Panc1 (cell line): ENCODE measurements around the gene MCM8. TPM values are rescaled to one million over a fixed set of nuclear protein-coding genes. Genes with fewer than 3 reads are reported as not detected.

Experiments used
- ATAC-seq: fragments of 200-7000 bp; cut with Tn5 transposase; 2 replicates; pipeline ENCODE4 v1.9.1; 2020; ENCODE audit warnings: mild to moderate bottlenecking, moderate library complexity
- BruUV-seq: library from RNA; stranded (reverse); fragments of 400-500 nt; replicated peaks from 2 replicates; lab custom pipeline; 2021; lab: Mats Ljungman, UMichigan
- CTCF ChIA-PET: fragments of 300-600 bp; sonication (Branson Sonifier 250); formaldehyde crosslinking; loops from one replicate; lab custom pipeline; 2022; ENCODE audit warnings: antibody characterized with exemption; lab: Charles Lee
- POLR2A ChIA-PET: fragments of 300-600 bp; sonication (Branson Sonifier 250); formaldehyde crosslinking; loops from one replicate; lab custom pipeline; 2022; ENCODE audit warnings: antibody characterized with exemption; lab: Charles Lee
- DNase-seq: peaks from one replicate; pipeline ENCODE4 v3.0.0-alpha.2; 2010; ENCODE audit warnings: low read depth, low spot score
- H3K27ac ChIP-seq: 2 replicates; pipeline ENCODE4 v1.5.1; 2011; ENCODE audit warnings: mild to moderate bottlenecking, low read length, inconsistent platforms
- H3K27me3 ChIP-seq: fragments of 200-500 bp; sonication (Bioruptor generic); 2 replicates; pipeline ENCODE4 v1.6.0; 2014; ENCODE audit warnings: low read length, inconsistent platforms; ENCODE audit not compliant: control insufficient read depth, insufficient read depth
- H3K36me3 ChIP-seq: fragments of 200-500 bp; sonication (Bioruptor generic); 2 replicates; pipeline ENCODE4 v1.5.1; 2014; ENCODE audit warnings: inconsistent platforms, mild to moderate bottlenecking, low read length, moderate library complexity; ENCODE audit not compliant: control insufficient read depth, insufficient read depth
- H3K4me1 ChIP-seq: 2 replicates; pipeline ENCODE4 v1.5.1; 2011; ENCODE audit warnings: inconsistent platforms, mild to moderate bottlenecking, low read length, moderate library complexity; ENCODE audit not compliant: control insufficient read depth, insufficient read depth
- H3K4me3 ChIP-seq, 2 experiments: 2 replicates each; pipeline ENCODE4 v1.5.1; 2011 to 2012; ENCODE audit warnings: low read depth in 2 of 2, low read length in 2 of 2, mild to moderate bottlenecking in 2 of 2, inconsistent platforms in 1 of 2, moderate library complexity in 1 of 2
- H3K9me3 ChIP-seq: fragments of 200-500 bp; sonication (Bioruptor generic); 2 replicates; pipeline ENCODE4 v1.5.1; 2014; ENCODE audit warnings: low read depth, mild to moderate bottlenecking, inconsistent platforms, low read length, moderate library complexity; ENCODE audit not compliant: control insufficient read depth, insufficient read depth
- CTCF ChIP-seq: fragments of 450-650 bp; IDR thresholded peaks from 2 replicates; pipeline ENCODE4 v1.5.1; 2017; ENCODE audit warnings: mild to moderate bottlenecking
- POLR2AphosphoS5 ChIP-seq: IDR thresholded peaks from 2 replicates; pipeline ENCODE4 v1.6.1; 2012; ENCODE audit warnings: mild to moderate bottlenecking, low read depth, low read length, moderate library complexity
- REST ChIP-seq, 2 experiments: IDR thresholded peaks; 2 replicates each; pipeline ENCODE4 v1.6.1; 2011 to 2012; ENCODE audit warnings: low read depth in 2 of 2, control low read depth in 1 of 2, low read length in 1 of 2, mild to moderate bottlenecking in 1 of 2, moderate library complexity in 1 of 2; ENCODE audit not compliant: insufficient read depth in 1 of 2
- SIN3A ChIP-seq: IDR thresholded peaks from 2 replicates; pipeline ENCODE4 v1.6.1; 2012; ENCODE audit warnings: low read depth, mild to moderate bottlenecking, low read length, moderate library complexity, borderline replicate concordance; ENCODE audit not compliant: insufficient read depth
- TCF7L2 ChIP-seq: IDR thresholded peaks from 2 replicates; pipeline ENCODE4 v1.6.1; 2011; ENCODE audit warnings: mild to moderate bottlenecking, low read depth, low read length, inconsistent platforms
- in situ Hi-C: cut with HindIII; loops from 2 replicates; pipeline ENCODE4 v1.10.0; 2016; ENCODE audit warnings: low sequenced_read_pairs, low pct_unique_long_range_greater_than_20kb
- intact Hi-C: fragments of 100-400 bp; cut with micrococcal nuclease; formaldehyde crosslinking; loops from one replicate; pipeline ENCODE4 v1.10.0; 2022; ENCODE audit not compliant: unreplicated experiment
- total RNA-seq: library from RNA; stranded (reverse); gene quantifications from one replicate; pipeline ENCODE4 v1.2.1, GENCODE V29; 2021; ENCODE audit not compliant: unreplicated experiment

Gene MCM8
- total RNA-seq, 1 experiment from 2014 or later = 28.3 TPM

GRCh38 chr20:5932796-5933195 lies 17.7 kb upstream of the MCM8 start:
- DNase-seq (no peak), ATAC-seq (no peak)
- BruUV-seq = no TSS peak
- TF ChIP-seq TCF7L2 (no peak), POLR2AphosphoS5 (no peak), REST (IDR thresholded peaks at IDR 0.05; ENCODE audit: insufficient read depth in 1 of 2, low read depth in 2 of 2, low read length in 1 of 2) (no peak), CTCF (no peak), SIN3A (no peak)
- ChIA-PET CTCF (interaction anchor here (0.6 to 1.3 kb wide), 2 partner anchors 287 to 403 kb away, joined by 3 to 8 read pairs; no protein-coding TSS in a partner anchor), POLR2A (interaction anchor here (0.6 kb wide), 1 partner anchor 155 kb away, joined by 7 read pairs; no protein-coding TSS in a partner anchor)
- in situ Hi-C loops = no loop called here
- Histone ChIP-seq H3K27me3 (peaks cover 5% of the 10 kb centered on the region; the same call in 1 of the 2 replicates), H3K4me1 (no peaks in the 10 kb centered on the region), H3K36me3 (no peaks in the 10 kb centered on the region), H3K9me3 (no peaks in the 10 kb centered on the region), H3K4me3 (no peak overlapping the region), H3K27ac (no peak overlapping the region)
- intact Hi-C loops = loop anchor here (5.0 kb wide), 1 partner anchor 405 kb away; no protein-coding TSS in a partner anchor

GRCh38 chr20:5933802-5934436 lies 16.5 kb upstream of the MCM8 start:
- Histone ChIP-seq H3K4me3 (no peak overlapping the region), H3K36me3 (no peaks in the 10 kb centered on the region), H3K4me1 (no peaks in the 10 kb centered on the region), H3K27ac (no peak overlapping the region), H3K9me3 (no peaks in the 10 kb centered on the region), H3K27me3 (peaks cover 5% of the 10 kb centered on the region; the same call in 1 of the 2 replicates)
- intact Hi-C loops (loop anchor here (5.0 kb wide), 1 partner anchor 407 kb away; no protein-coding TSS in a partner anchor), in situ Hi-C loops (no loop called here)
- no peak for TF ChIP-seq SIN3A
- TF ChIP-seq CTCF = peak; percentile 59
- TF ChIP-seq POLR2AphosphoS5 = no peak
- no peak for TF ChIP-seq TCF7L2
- no peak for TF ChIP-seq REST (IDR thresholded peaks at IDR 0.05; ENCODE audit: insufficient read depth in 1 of 2, low read depth in 2 of 2, low read length in 1 of 2)
- ChIA-PET CTCF (interaction anchor here (0.6 kb wide), 1 partner anchor 112 kb away, joined by 3 read pairs; no protein-coding TSS in a partner anchor), POLR2A (no interaction called here)
- ATAC-seq (peak; percentile 83), DNase-seq (peak; percentile 25)
- no TSS peak for BruUV-seq
